Vagina (tissue), 2 donors: ENCODE results near the gene TMEM260. TPM values are rescaled to one million over a fixed set of nuclear protein-coding genes. Genes with fewer than 3 reads are reported as not detected.
"Not testable (repeated sequence)": the region's sequence is repeated elsewhere in the genome, so short reads cannot be mapped to it uniquely, and the experiment has no call there.

ENCODE experiments used
- DNase-seq, 2 donors: peaks; one replicate each; pipeline ENCODE4 v3.0.0-alpha.2; 2017; ENCODE audit errors: extremely low spot score in 2 of 2
- H3K27ac ChIP-seq: fragments of 200-600 bp; sonication (generic); one replicate; pipeline ENCODE4 v1.5.1; 2019
- H3K27me3 ChIP-seq: fragments of 200-600 bp; sonication (generic); one replicate; pipeline ENCODE4 v1.5.1; 2019
- H3K36me3 ChIP-seq, 2 donors: fragments of 200-600 bp; sonication (generic); one replicate each; pipeline ENCODE4 v1.5.1; 2017 to 2019
- H3K4me1 ChIP-seq: fragments of 200-600 bp; sonication (generic); one replicate; pipeline ENCODE4 v1.5.1; 2019
- H3K4me3 ChIP-seq, 2 donors: fragments of 200-600 bp; sonication (generic); 1 replicate in 1 of 2; 2 replicates in 1 of 2; pipeline ENCODE4 v1.5.1; 2016 to 2019
- H3K9me3 ChIP-seq: fragments of 200-600 bp; sonication (generic); one replicate; pipeline ENCODE4 v1.5.1; 2019
- POLR2A ChIP-seq, 2 donors: fragments of 450-650 bp; IDR thresholded peaks; one replicate each; pipeline ENCODE4 v1.6.1; 2017; ENCODE audit warnings: antibody characterized with exemption in 2 of 2, mild to moderate bottlenecking in 2 of 2, moderate library complexity in 2 of 2
- POLR2AphosphoS5 ChIP-seq, 2 donors: sonication (generic); formaldehyde crosslinking; IDR thresholded peaks; one replicate each; pipeline ENCODE4 v1.9.0; 2017; ENCODE audit warnings: antibody characterized with exemption in 2 of 2, mild to moderate bottlenecking in 2 of 2, low read depth in 1 of 2; ENCODE audit not compliant: insufficient read depth in 1 of 2
- intact Hi-C: fragments of 100-400 bp; cut with DNase I; formaldehyde crosslinking; loops from one replicate; pipeline ENCODE4 v1.15.1; 2023
- total RNA-seq: library from RNA; depleted of rRNA; stranded (reverse); fragments of >200 nt; gene quantifications from one replicate; pipeline ENCODE4 v1.2.3, GENCODE V29; 2016
- TF ChIP-seq, protein P1 (sequence below), 3 experiments: fragments of 450-650 bp in 2 of 3; fragments of 200-600 bp in 1 of 3; sonication (generic) in 1 of 3; IDR thresholded peaks; one replicate each; pipeline ENCODE4 v1.5.1; 2017 to 2019; ENCODE audit warnings: antibody characterized with exemption in 3 of 3, mild to moderate bottlenecking in 2 of 3, moderate library complexity in 2 of 3

The TMEM260 gene
- total RNA-seq, 1 donor from 2014 or later: 13.3 TPM

DNA sequence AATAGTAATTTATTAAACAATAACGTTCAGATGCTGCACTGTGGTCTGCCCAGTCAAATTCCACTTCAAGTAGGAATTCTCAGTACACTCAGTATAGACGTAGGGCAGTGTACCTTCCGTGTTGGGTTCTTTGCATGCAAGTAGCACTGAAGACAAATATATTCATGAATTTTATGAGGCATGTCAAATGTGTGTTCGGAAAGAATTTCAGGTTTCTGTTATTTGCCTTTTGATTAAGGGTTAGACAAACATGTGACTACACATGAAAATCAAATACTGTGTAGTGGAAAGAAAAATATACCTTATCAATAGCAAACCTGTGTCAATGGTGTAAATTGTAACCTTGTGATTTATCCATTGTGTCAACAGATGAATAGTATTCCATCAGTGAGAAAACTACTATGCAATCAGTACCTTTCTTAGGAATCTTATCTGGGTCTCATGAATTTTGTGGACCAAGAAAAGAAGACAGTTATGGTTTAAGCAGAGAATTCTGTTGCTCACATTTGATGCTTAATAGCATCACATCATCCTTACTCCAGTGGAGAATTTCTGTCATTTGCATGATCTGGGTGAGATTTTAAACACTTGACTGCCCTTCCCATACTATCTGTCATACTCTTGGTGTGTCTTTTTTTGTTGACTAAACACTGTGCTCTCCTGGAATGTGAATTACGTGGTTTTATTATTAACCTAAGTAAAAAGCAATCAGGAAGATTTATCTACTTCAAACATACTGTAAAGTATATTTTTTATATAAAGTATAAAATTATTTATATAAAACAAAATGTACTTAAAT lies 13.3 kb downstream of the TMEM260 start:
- Histone ChIP-seq H3K4me1 (no peaks in the 10 kb centered on the region), H3K9me3 (no peaks in the 10 kb centered on the region), H3K4me3 (no peak overlapping the region), H3K27me3 (no peaks in the 10 kb centered on the region), H3K27ac (no peak overlapping the region), H3K36me3 (peaks cover 0 to 3% of the 10 kb centered on the region in 2 donors)
- TF ChIP-seq, protein P1, sequence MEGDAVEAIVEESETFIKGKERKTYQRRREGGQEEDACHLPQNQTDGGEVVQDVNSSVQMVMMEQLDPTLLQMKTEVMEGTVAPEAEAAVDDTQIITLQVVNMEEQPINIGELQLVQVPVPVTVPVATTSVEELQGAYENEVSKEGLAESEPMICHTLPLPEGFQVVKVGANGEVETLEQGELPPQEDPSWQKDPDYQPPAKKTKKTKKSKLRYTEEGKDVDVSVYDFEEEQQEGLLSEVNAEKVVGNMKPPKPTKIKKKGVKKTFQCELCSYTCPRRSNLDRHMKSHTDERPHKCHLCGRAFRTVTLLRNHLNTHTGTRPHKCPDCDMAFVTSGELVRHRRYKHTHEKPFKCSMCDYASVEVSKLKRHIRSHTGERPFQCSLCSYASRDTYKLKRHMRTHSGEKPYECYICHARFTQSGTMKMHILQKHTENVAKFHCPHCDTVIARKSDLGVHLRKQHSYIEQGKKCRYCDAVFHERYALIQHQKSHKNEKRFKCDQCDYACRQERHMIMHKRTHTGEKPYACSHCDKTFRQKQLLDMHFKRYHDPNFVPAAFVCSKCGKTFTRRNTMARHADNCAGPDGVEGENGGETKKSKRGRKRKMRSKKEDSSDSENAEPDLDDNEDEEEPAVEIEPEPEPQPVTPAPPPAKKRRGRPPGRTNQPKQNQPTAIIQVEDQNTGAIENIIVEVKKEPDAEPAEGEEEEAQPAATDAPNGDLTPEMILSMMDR (IDR thresholded peaks at IDR 0.05): no peak
- TF ChIP-seq POLR2A (IDR thresholded peaks at IDR 0.05) (no peak), POLR2AphosphoS5 (IDR thresholded peaks at IDR 0.05; ENCODE audit: insufficient read depth in 1 of 2, low read depth in 1 of 2) (no peak)
- intact Hi-C loops: no loop called here
- no peak for DNase-seq

DNA sequence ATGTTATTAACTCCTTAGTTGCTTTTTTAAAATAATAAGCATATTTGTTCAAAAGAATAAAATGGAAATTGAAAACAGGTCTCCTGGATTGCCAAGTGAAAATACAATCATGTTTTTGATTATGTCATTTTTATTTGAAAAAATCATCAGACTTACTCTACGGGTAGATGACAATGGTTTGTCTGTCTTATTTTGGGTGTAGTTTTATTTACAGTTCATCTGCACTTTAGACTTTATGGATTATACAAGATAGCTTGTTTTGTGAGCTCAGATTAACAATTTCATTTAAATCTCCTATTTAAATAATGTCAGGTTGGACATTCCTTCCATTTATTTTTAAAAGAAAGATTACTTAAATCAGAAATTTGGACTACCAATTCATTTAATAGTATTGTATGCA lies 14.8 kb downstream of the TMEM260 start:
- TF ChIP-seq POLR2AphosphoS5 (IDR thresholded peaks at IDR 0.05; ENCODE audit: insufficient read depth in 1 of 2, low read depth in 1 of 2): no peak
- TF ChIP-seq, protein P1 (IDR thresholded peaks at IDR 0.05): no peak
- Histone ChIP-seq H3K27ac (no peak overlapping the region), H3K4me3 (no peak overlapping the region), H3K27me3 (no peaks in the 10 kb centered on the region), H3K36me3 (peaks cover 0 to 3% of the 10 kb centered on the region in 2 donors), H3K4me1 (no peaks in the 10 kb centered on the region), H3K9me3 (no peaks in the 10 kb centered on the region)
- no peak for DNase-seq
- intact Hi-C loops: no loop called here

DNA sequence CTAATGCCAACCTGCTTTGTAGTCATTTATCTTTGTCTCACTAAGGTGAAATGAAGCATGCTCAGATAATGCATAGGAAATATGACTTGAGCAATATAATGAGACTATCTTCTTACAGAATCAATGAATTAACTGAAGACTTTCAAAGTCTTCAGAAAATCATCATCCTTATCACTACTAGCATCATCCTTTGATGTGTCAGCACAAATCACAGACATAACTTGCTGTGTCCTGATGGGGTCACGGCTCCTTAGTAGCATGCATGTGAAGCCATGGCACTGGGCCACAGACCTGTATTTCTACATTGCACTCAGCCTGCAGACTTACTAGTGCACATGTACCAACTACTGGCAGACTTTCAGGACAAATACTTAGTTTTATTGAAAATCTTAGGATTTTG lies 18.9 kb downstream of the TMEM260 start:
- Histone ChIP-seq H3K4me1 (no peaks in the 10 kb centered on the region), H3K9me3 (no peaks in the 10 kb centered on the region), H3K36me3 (peaks cover 0 to 3% of the 10 kb centered on the region in 2 donors), H3K27me3 (no peaks in the 10 kb centered on the region), H3K4me3 (no peak overlapping the region), H3K27ac (no peak overlapping the region)
- TF ChIP-seq POLR2A (IDR thresholded peaks at IDR 0.05): no peak
- TF ChIP-seq, protein P1 (IDR thresholded peaks at IDR 0.05): no peak
- TF ChIP-seq POLR2AphosphoS5 (IDR thresholded peaks at IDR 0.05; ENCODE audit: insufficient read depth in 1 of 2, low read depth in 1 of 2): no peak
- intact Hi-C loops: no loop called here
- DNase-seq: no peak

DNA sequence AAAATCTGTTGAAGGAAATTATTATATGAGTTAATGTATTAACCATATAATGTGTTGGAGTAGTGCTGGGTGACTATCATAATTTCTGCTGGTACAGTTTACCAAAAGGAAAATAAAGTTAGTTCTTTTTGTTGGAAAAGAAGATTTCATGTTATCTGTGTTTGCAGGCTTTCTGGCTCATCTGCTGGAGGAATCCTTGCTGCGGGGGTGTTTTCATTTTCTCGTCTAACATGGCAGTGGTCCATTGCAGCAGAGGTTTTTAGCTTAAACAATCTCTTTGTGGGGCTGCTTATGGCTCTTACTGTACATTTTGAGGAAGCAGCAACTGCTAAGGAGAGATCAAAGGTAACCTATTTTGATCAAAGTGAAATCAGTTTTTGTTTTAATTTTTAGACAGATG lies 24.1 kb downstream of the TMEM260 start:
- no peak for DNase-seq
- TF ChIP-seq, protein P1 (IDR thresholded peaks at IDR 0.05): no peak
- TF ChIP-seq POLR2AphosphoS5 (IDR thresholded peaks at IDR 0.05; ENCODE audit: insufficient read depth in 1 of 2, low read depth in 1 of 2) (no peak), POLR2A (IDR thresholded peaks at IDR 0.05) (no peak)
- H3K27ac ChIP-seq: no peak overlapping the region
- no peaks in the 10 kb centered on the region for H3K9me3 ChIP-seq
- H3K27me3 ChIP-seq: no peaks in the 10 kb centered on the region
- H3K4me1 ChIP-seq: no peaks in the 10 kb centered on the region
- no peak overlapping the region for H3K4me3 ChIP-seq
- H3K36me3 ChIP-seq: peaks cover 0 to 18% of the 10 kb centered on the region in 2 donors
- intact Hi-C loops: no loop called here

DNA sequence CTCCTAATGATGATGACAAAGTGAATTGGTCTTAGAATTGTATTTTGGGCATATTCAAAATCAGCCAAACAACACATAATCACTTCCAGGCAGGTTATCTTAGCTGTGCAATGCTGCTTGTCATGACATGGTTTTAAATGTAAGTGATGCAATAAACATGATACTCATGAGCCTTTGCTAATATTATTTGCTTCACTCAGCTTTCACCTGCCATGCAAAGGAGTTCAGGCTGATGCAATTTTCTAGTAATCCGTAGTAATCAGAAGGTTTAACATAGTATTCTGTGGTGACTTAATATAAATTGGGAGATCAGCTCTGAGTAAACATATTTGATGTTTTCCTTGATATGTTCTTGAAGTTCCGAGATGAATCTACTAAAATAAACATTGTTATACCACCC lies 29.1 kb downstream of the TMEM260 start:
- H3K4me3 ChIP-seq: no peak overlapping the region
- no peak for DNase-seq
- intact Hi-C loops: no loop called here
- H3K36me3 ChIP-seq: peaks cover 0 to 40% of the 10 kb centered on the region in 2 donors
- no peaks in the 10 kb centered on the region for H3K9me3 ChIP-seq
- H3K4me1 ChIP-seq: no peaks in the 10 kb centered on the region
- TF ChIP-seq, protein P1 (IDR thresholded peaks at IDR 0.05): no peak
- H3K27ac ChIP-seq: no peak overlapping the region
- no peaks in the 10 kb centered on the region for H3K27me3 ChIP-seq

DNA sequence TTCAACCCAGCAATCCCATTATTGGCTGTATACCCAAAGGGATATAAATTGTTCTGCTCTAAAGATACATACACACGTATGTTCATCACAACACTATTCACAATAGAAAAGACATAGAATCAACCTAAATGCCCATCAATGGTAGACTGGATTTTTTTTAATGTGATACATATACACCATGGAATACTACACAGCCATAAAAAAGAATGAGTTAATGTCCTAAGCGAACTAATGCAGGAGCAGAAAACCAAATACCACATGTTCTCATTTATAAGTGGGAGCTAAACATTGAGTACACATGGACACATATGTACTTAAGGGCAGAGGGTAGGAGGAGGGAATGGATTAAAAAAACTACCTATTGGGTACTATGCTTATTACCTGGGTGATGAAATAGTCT lies 32.1 kb downstream of the TMEM260 start:
- H3K27me3 ChIP-seq, intact Hi-C loops, H3K4me3 ChIP-seq, H3K4me1 ChIP-seq, H3K9me3 ChIP-seq, DNase-seq, H3K27ac ChIP-seq: not testable (repeated sequence)
- peaks cover 0 to 36% of the 10 kb centered on the region in 2 donors for H3K36me3 ChIP-seq
